GM12878 (cell line): ENCODE data around the gene ARRB2. TPM values are rescaled to one million over a fixed set of nuclear protein-coding genes. Genes with fewer than 3 reads are reported as not detected.

Experiments
- BACH1 ChIP-seq: fragments of 450-650 bp; IDR thresholded peaks from 2 replicates; pipeline ENCODE4 v1.6.1; 2017; ENCODE audit warnings: mild to moderate bottlenecking, borderline replicate concordance
- ESRRA ChIP-seq: IDR thresholded peaks from 2 replicates; pipeline ENCODE4 v1.6.1; 2012; ENCODE audit warnings: mild to moderate bottlenecking, low read length, improper control_type of control experiment
- GABPA ChIP-seq: IDR thresholded peaks from 2 replicates; pipeline ENCODE4 v1.6.1; 2014; ENCODE audit warnings: antibody characterized with exemption, low read depth, mild to moderate bottlenecking, inconsistent platforms
- KDM1A ChIP-seq: fragments of 200-600 bp; sonication (generic); IDR thresholded peaks from 2 replicates; pipeline ENCODE4 v1.6.1; 2016; ENCODE audit warnings: borderline replicate concordance
- MEF2A ChIP-seq: IDR thresholded peaks from 2 replicates; pipeline ENCODE4 v1.6.1; 2011; ENCODE audit warnings: low read depth, mild to moderate bottlenecking, low read length, moderate library complexity; ENCODE audit not compliant: insufficient read depth
- NFIC ChIP-seq: IDR thresholded peaks from 2 replicates; pipeline ENCODE4 v1.6.1; 2012; ENCODE audit warnings: low read depth, mild to moderate bottlenecking, inconsistent platforms, low read length, moderate library complexity
- POLR2A ChIP-seq: IDR thresholded peaks from 2 replicates; pipeline ENCODE4 v1.6.1; 2011; ENCODE audit warnings: low read depth, mild to moderate bottlenecking, low read length
- POU2F2 ChIP-seq: IDR thresholded peaks from 3 replicates; pipeline ENCODE4 v1.6.1; 2011; ENCODE audit warnings: low read depth, mild to moderate bottlenecking, low read length, borderline replicate concordance
- RAD51 ChIP-seq: fragments of 450-650 bp; IDR thresholded peaks from 2 replicates; pipeline ENCODE4 v1.6.1; 2016; ENCODE audit warnings: moderate library complexity, mild to moderate bottlenecking, inconsistent platforms
- RBBP5 ChIP-seq: fragments of 200-600 bp; sonication (generic); conservative IDR thresholded peaks from 2 replicates; pipeline ENCODE4 v1.6.1; 2016
- RELA ChIP-seq: fragments of 450-650 bp; IDR thresholded peaks from 2 replicates; pipeline ENCODE4 v1.8.0; 2014; ENCODE audit warnings: borderline replicate concordance; ENCODE audit not compliant: partially characterized antibody
- SRF ChIP-seq, 2 experiments: IDR thresholded peaks; 2 replicates each; pipeline ENCODE4 v1.6.1; 2011; ENCODE audit warnings: low read depth in 2 of 2, low read length in 2 of 2, mild to moderate bottlenecking in 1 of 2, moderate library complexity in 1 of 2
- SUZ12 ChIP-seq: fragments of 200-600 bp; sonication (generic); IDR thresholded peaks from one replicate; pipeline ENCODE4 v1.6.1; 2018; ENCODE audit warnings: antibody characterized with exemption, mild to moderate bottlenecking; ENCODE audit not compliant: unreplicated experiment
- polyA plus RNA-seq, 11 experiments: library from polyadenylated mRNA; depleted of rRNA in 4 of 11; unstranded in 6 of 11; stranded (reverse) in 5 of 11; fragments of >200 nt; fragmentation: Nextera tagmentation in 4 of 11; fragmentation: Illumina TruSeq in 1 of 11; extraction: Ambion mirVana in 4 of 11; extraction: Trizol in 1 of 11; gene quantifications; 1 replicate in 1 of 11; 2 replicates in 10 of 11; pipeline versions ENCODE4 v1.2.1 to v1.2.3, GENCODE V29; 2011 to 2016; ENCODE audit warnings: inconsistent platforms in 2 of 11, missing spikeins in 2 of 11, low read depth in 1 of 11
- total RNA-seq, 4 experiments: library from RNA; depleted of rRNA in 3 of 4; stranded (reverse); fragments of >200 nt in 3 of 4; fragmentation: Illumina TruSeq in 1 of 4; extraction: Trizol in 1 of 4; gene quantifications; 2 replicates each; pipeline versions ENCODE4 v1.2.1 to v1.2.3, GENCODE V29; 2013 to 2021
- TF ChIP-seq, protein P1 (sequence below): fragments of 450-650 bp; IDR thresholded peaks from 2 replicates; pipeline ENCODE4 v1.6.1; 2017; ENCODE audit warnings: mild to moderate bottlenecking, moderate library complexity
- TF ChIP-seq, protein P2 (sequence below): fragments of 450-650 bp; IDR thresholded peaks from 2 replicates; pipeline ENCODE4 v1.6.1; 2017; ENCODE audit warnings: borderline replicate concordance
- TF ChIP-seq, protein P3 (sequence below): fragments of 450-650 bp; IDR thresholded peaks from 2 replicates; pipeline ENCODE4 v1.6.1; 2016; ENCODE audit warnings: mild to moderate bottlenecking, moderate library complexity, borderline replicate concordance
- TF ChIP-seq, protein P4 (sequence below): fragments of 450-650 bp; IDR thresholded peaks from 2 replicates; pipeline ENCODE4 v1.6.1; 2017; ENCODE audit warnings: antibody characterized with exemption, mild to moderate bottlenecking, moderate library complexity

ARRB2 gene
- total and polyA plus RNA-seq, 10 of the 15 experiments (the other 5 are each of a cell fraction or from before 2014, with no cell fraction given), result 6.5 to 75.2 (median 43.1) TPM

DNA sequence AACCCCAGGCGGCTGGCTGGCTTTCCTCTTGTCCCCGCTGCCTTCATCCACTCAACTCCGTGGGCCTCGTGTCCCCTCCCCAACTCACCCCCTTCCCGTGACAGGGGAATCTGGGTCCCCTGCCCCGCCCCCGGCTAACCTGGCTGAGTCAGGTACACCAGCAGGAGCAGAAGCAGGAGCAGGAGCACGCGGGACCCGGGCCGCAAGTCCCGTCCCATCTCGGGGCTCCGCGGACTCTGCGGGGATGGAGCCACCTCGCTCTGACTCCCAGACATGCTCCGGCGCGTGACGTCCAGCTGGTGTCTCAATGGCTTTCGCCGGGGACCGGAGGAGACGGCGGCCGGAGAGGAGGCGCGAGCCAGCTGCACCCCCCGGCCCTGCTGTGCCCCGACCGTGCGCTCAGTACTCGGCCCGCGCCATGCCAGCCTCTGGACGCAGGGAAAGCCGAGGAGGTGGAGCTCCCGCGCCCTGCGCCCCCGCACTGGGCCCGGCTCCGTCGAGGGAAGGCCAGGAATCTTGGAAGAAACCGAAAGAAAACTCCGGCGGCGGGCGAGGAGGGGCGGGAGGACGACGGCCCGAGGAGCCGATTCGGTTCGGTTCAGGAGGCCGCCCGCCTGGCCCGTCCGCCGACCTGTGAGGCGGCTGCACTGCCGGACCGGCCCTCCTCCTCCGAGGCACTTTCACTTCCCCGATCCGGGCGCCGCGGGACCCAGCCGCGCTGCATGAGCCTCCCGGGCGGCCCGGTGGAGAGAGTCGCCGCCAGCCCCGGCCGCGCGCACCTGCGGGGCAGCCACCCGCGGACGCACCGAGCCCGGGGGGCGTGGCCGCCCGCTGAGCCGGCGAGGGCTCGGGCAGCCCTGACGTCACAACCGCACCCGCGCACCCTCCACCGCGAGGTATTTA, 28.9 kb downstream of the ARRB2 start, which contains the start of the genes CXCL16 and ZMYND15 (continued):
- TF ChIP-seq, protein P1, sequence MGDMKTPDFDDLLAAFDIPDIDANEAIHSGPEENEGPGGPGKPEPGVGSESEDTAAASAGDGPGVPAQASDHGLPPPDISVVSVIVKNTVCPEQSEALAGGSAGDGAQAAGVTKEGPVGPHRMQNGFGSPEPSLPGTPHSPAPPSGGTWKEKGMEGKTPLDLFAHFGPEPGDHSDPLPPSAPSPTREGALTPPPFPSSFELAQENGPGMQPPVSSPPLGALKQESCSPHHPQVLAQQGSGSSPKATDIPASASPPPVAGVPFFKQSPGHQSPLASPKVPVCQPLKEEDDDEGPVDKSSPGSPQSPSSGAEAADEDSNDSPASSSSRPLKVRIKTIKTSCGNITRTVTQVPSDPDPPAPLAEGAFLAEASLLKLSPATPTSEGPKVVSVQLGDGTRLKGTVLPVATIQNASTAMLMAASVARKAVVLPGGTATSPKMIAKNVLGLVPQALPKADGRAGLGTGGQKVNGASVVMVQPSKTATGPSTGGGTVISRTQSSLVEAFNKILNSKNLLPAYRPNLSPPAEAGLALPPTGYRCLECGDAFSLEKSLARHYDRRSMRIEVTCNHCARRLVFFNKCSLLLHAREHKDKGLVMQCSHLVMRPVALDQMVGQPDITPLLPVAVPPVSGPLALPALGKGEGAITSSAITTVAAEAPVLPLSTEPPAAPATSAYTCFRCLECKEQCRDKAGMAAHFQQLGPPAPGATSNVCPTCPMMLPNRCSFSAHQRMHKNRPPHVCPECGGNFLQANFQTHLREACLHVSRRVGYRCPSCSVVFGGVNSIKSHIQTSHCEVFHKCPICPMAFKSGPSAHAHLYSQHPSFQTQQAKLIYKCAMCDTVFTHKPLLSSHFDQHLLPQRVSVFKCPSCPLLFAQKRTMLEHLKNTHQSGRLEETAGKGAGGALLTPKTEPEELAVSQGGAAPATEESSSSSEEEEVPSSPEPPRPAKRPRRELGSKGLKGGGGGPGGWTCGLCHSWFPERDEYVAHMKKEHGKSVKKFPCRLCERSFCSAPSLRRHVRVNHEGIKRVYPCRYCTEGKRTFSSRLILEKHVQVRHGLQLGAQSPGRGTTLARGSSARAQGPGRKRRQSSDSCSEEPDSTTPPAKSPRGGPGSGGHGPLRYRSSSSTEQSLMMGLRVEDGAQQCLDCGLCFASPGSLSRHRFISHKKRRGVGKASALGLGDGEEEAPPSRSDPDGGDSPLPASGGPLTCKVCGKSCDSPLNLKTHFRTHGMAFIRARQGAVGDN, result no peak
- TF ChIP-seq, protein P2, sequence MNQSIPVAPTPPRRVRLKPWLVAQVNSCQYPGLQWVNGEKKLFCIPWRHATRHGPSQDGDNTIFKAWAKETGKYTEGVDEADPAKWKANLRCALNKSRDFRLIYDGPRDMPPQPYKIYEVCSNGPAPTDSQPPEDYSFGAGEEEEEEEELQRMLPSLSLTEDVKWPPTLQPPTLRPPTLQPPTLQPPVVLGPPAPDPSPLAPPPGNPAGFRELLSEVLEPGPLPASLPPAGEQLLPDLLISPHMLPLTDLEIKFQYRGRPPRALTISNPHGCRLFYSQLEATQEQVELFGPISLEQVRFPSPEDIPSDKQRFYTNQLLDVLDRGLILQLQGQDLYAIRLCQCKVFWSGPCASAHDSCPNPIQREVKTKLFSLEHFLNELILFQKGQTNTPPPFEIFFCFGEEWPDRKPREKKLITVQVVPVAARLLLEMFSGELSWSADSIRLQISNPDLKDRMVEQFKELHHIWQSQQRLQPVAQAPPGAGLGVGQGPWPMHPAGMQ, result no peak
- no peak for TF ChIP-seq MEF2A
- TF ChIP-seq SRF (IDR thresholded peaks at IDR 0.05; ENCODE audit: low read depth in 2 of 2, low read length in 2 of 2), result no peak
- TF ChIP-seq, protein P3, sequence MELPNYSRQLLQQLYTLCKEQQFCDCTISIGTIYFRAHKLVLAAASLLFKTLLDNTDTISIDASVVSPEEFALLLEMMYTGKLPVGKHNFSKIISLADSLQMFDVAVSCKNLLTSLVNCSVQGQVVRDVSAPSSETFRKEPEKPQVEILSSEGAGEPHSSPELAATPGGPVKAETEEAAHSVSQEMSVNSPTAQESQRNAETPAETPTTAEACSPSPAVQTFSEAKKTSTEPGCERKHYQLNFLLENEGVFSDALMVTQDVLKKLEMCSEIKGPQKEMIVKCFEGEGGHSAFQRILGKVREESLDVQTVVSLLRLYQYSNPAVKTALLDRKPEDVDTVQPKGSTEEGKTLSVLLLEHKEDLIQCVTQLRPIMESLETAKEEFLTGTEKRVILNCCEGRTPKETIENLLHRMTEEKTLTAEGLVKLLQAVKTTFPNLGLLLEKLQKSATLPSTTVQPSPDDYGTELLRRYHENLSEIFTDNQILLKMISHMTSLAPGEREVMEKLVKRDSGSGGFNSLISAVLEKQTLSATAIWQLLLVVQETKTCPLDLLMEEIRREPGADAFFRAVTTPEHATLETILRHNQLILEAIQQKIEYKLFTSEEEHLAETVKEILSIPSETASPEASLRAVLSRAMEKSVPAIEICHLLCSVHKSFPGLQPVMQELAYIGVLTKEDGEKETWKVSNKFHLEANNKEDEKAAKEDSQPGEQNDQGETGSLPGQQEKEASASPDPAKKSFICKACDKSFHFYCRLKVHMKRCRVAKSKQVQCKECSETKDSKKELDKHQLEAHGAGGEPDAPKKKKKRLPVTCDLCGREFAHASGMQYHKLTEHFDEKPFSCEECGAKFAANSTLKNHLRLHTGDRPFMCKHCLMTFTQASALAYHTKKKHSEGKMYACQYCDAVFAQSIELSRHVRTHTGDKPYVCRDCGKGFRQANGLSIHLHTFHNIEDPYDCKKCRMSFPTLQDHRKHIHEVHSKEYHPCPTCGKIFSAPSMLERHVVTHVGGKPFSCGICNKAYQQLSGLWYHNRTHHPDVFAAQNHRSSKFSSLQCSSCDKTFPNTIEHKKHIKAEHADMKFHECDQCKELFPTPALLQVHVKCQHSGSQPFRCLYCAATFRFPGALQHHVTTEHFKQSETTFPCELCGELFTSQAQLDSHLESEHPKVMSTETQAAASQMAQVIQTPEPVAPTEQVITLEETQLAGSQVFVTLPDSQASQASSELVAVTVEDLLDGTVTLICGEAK, result no peak
- TF ChIP-seq ESRRA, result no peak
- no peak for TF ChIP-seq POLR2A
- TF ChIP-seq POU2F2, result no peak
- TF ChIP-seq GABPA, result no peak
- no peak for TF ChIP-seq RAD51
- TF ChIP-seq NFIC, result no peak
- no peak for TF ChIP-seq KDM1A
- peak; percentile 13 for TF ChIP-seq RELA
- no peak for TF ChIP-seq SUZ12
- TF ChIP-seq BACH1, result 0 out of 2 replicates have a peak, but pooled peaks have one; percentile 49
- TF ChIP-seq, protein P4, sequence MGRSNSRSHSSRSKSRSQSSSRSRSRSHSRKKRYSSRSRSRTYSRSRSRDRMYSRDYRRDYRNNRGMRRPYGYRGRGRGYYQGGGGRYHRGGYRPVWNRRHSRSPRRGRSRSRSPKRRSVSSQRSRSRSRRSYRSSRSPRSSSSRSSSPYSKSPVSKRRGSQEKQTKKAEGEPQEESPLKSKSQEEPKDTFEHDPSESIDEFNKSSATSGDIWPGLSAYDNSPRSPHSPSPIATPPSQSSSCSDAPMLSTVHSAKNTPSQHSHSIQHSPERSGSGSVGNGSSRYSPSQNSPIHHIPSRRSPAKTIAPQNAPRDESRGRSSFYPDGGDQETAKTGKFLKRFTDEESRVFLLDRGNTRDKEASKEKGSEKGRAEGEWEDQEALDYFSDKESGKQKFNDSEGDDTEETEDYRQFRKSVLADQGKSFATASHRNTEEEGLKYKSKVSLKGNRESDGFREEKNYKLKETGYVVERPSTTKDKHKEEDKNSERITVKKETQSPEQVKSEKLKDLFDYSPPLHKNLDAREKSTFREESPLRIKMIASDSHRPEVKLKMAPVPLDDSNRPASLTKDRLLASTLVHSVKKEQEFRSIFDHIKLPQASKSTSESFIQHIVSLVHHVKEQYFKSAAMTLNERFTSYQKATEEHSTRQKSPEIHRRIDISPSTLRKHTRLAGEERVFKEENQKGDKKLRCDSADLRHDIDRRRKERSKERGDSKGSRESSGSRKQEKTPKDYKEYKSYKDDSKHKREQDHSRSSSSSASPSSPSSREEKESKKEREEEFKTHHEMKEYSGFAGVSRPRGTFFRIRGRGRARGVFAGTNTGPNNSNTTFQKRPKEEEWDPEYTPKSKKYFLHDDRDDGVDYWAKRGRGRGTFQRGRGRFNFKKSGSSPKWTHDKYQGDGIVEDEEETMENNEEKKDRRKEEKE, result no peak
- TF ChIP-seq RBBP5, result no peak
